CD4-positive, alpha-beta T cell treated with Interleukin-2 at 100 ng/mL for 4 hours (primary cell): ENCODE results near the gene SLC9A3.
"Not testable (repeated sequence)": the region's sequence is repeated elsewhere in the genome, so short reads cannot be mapped to it uniquely, and the experiment has no call there.

ENCODE experiments used
- DNase-seq: peaks from one replicate; pipeline ENCODE4 v3.0.0-alpha.2; 2020; ENCODE audit warnings: low spot score

The SLC9A3 gene

GRCh38 chr5:489689-490080 is 34.6 kb downstream of the SLC9A3 start:
- no peak for DNase-seq

GRCh38 chr5:488744-489688 is 35.2 kb downstream of the SLC9A3 start:
- DNase-seq: no peak

GRCh38 chr5:488241-488640 is 36.0 kb downstream of the SLC9A3 start:
- DNase-seq: no peak

- DNase-seq: not testable (repeated sequence)
These were observed 37.7 kb downstream of the SLC9A3 start for GRCh38 chr5:486597-486996.

- no peak for DNase-seq
These were observed 38.2 kb downstream of the SLC9A3 start for GRCh38 chr5:485946-486491.

GRCh38 chr5:485113-485945 is 38.9 kb downstream of the SLC9A3 start:
- no peak for DNase-seq

- no peak for DNase-seq
These were observed 39.7 kb downstream of the SLC9A3 start for GRCh38 chr5:484556-484955.

GRCh38 chr5:483434-484140 is 40.7 kb downstream of the SLC9A3 start:
- DNase-seq: no peak

GRCh38 chr5:483011-483410 is 41.2 kb downstream of the SLC9A3 start:
- no peak for DNase-seq

- no peak for DNase-seq
These were observed 41.7 kb downstream of the SLC9A3 start for GRCh38 chr5:482506-482905.

GRCh38 chr5:482021-482420 is 42.2 kb downstream of the SLC9A3 start:
- no peak for DNase-seq

- DNase-seq: no peak
These were observed 42.9 kb downstream of the SLC9A3 start for GRCh38 chr5:481347-481746.

- no peak for DNase-seq
These were observed 44.5 kb downstream of the SLC9A3 start for GRCh38 chr5:479566-480319.

- DNase-seq: no peak
These were observed 45.2 kb downstream of the SLC9A3 start for GRCh38 chr5:478982-479535.

GRCh38 chr5:478369-478981 is 45.8 kb downstream of the SLC9A3 start:
- DNase-seq: no peak

- no peak for DNase-seq
These were observed 46.4 kb downstream of the SLC9A3 start for GRCh38 chr5:477871-478270.

GRCh38 chr5:477247-477646 is 47.0 kb downstream of the SLC9A3 start:
- DNase-seq: no peak

GRCh38 chr5:476814-477175 is 47.5 kb downstream of the SLC9A3 start:
- DNase-seq: no peak

- no peak for DNase-seq
These were observed 48.0 kb downstream of the SLC9A3 start for GRCh38 chr5:476102-476813.

GRCh38 chr5:475704-476101 is 48.5 kb downstream of the SLC9A3 start:
- DNase-seq: no peak
